Activated naive CD4-positive, alpha-beta T cell treated with anti-CD3 and anti-CD28 coated beads, Interleukin-2, amount 50 U/mL, for 72 hours (primary cell): ENCODE measurements around the gene F11R. TPM values are rescaled to one million over a fixed set of nuclear protein-coding genes. Genes with fewer than 3 reads are reported as not detected.
"Not testable (repeated sequence)": the region's sequence is repeated elsewhere in the genome, so short reads cannot be mapped to it uniquely, and the experiment has no call there.

Experiments
- ATAC-seq, 2 donors: fragments of 150-1000 bp; cut with Tn5 transposase; 2 replicates each; pipeline ENCODE4 v1.10.0; 2021; ENCODE audit warnings: mild to moderate bottlenecking in 2 of 2, moderate library complexity in 2 of 2
- DNase-seq, 2 donors: peaks; one replicate each; pipeline ENCODE4 v3.0.0; 2021 to 2022; ENCODE audit warnings: low spot score in 2 of 2
- H3K27ac Mint-ChIP-seq, 2 donors: one replicate each; pipeline ENCODE4 v1.8.0; 2022; ENCODE audit warnings: mild to moderate bottlenecking in 2 of 2, mixed read lengths in 2 of 2
- H3K36me3 Mint-ChIP-seq, 2 donors: one replicate each; pipeline ENCODE4 v1.8.0; 2022; ENCODE audit warnings: mixed read lengths in 2 of 2
- H3K9me3 Mint-ChIP-seq, 2 donors: one replicate each; pipeline ENCODE4 v1.8.0; 2022; ENCODE audit warnings: mixed read lengths in 2 of 2
- total RNA-seq, 2 donors: library from RNA; stranded (reverse); gene quantifications; one replicate each; pipeline ENCODE4 v1.2.3, GENCODE V29; 2022

The F11R gene
- total RNA-seq, 2 donors from 2014 or later: 26.0 to 63.6 TPM

GRCh38 chr1:160961419-160961818 lies 59.5 kb downstream of the F11R start:
- Mint-ChIP-seq H3K9me3 (no peaks in the 10 kb centered on the region), H3K27ac (no peak overlapping the region), H3K36me3 (no peaks in the 10 kb centered on the region)
- DNase-seq (no peak), ATAC-seq (no peak)

GRCh38 chr1:160956966-160957365 lies 64.0 kb downstream of the F11R start:
- H3K36me3 Mint-ChIP-seq: no peaks in the 10 kb centered on the region
- DNase-seq (no peak), ATAC-seq (no peak)
- H3K27ac Mint-ChIP-seq: no peak overlapping the region
- no peaks in the 10 kb centered on the region for H3K9me3 Mint-ChIP-seq

GRCh38 chr1:160954158-160955104 lies 66.5 kb downstream of the F11R start, which contains the start of gene ITLN2:
Gene ITLN2, minus strand, starts transcription at chr1:160954809. Its CDS starts 68 bp downstream, at chr1:160954741.
- Mint-ChIP-seq H3K9me3 (no peaks in the 10 kb centered on the region), H3K27ac (peak within 1 kb of the TSS in 1 of 2 donors; percentile 27), H3K36me3 (no peaks in the 10 kb centered on the region)
- DNase-seq (peak in 1 of 2 donors; percentile 58), ATAC-seq (peak; percentile 70 to 76)

- DNase-seq: no peak
- Mint-ChIP-seq H3K9me3 (no peaks in the 10 kb centered on the region), H3K27ac (peak overlapping the region in 1 of 2 donors; percentile 10), H3K36me3 (no peaks in the 10 kb centered on the region)
- ATAC-seq: no peak
These were observed 67.9 kb downstream of the F11R start for GRCh38 chr1:160953030-160953429.

GRCh38 chr1:160952129-160952510 lies 68.8 kb downstream of the F11R start:
- DNase-seq: no peak
- no peak for ATAC-seq
- H3K9me3 Mint-ChIP-seq: no peaks in the 10 kb centered on the region
- no peak overlapping the region for H3K27ac Mint-ChIP-seq
- H3K36me3 Mint-ChIP-seq: no peaks in the 10 kb centered on the region

- H3K27ac Mint-ChIP-seq: no peak overlapping the region
- ATAC-seq: peak; percentile 84 to 85
- peak; percentile 58 to 66 for DNase-seq
- H3K36me3 Mint-ChIP-seq: no peaks in the 10 kb centered on the region
- no peaks in the 10 kb centered on the region for H3K9me3 Mint-ChIP-seq
These were observed 69.4 kb downstream of the F11R start for GRCh38 chr1:160951443-160952128.

- Mint-ChIP-seq H3K27ac (no peak overlapping the region), H3K36me3 (no peaks in the 10 kb centered on the region), H3K9me3 (no peaks in the 10 kb centered on the region)
- no peak for DNase-seq
- no peak for ATAC-seq
These were observed 70.3 kb downstream of the F11R start for GRCh38 chr1:160950657-160951056.

GRCh38 chr1:160949881-160950280 lies 71.1 kb downstream of the F11R start:
- H3K9me3 Mint-ChIP-seq: no peaks in the 10 kb centered on the region
- H3K27ac Mint-ChIP-seq: no peak overlapping the region
- DNase-seq: no peak
- no peak for ATAC-seq
- no peaks in the 10 kb centered on the region for H3K36me3 Mint-ChIP-seq

- H3K27ac Mint-ChIP-seq, H3K9me3 Mint-ChIP-seq, H3K36me3 Mint-ChIP-seq, DNase-seq, ATAC-seq: not testable (repeated sequence)
These were observed 71.6 kb downstream of the F11R start for GRCh38 chr1:160949216-160949880.

GRCh38 chr1:160947174-160947759 lies 73.7 kb downstream of the F11R start:
- not testable (repeated sequence) for H3K9me3 Mint-ChIP-seq, DNase-seq, H3K36me3 Mint-ChIP-seq, H3K27ac Mint-ChIP-seq, ATAC-seq

GRCh38 chr1:160945881-160946280 lies 75.1 kb downstream of the F11R start:
- DNase-seq, H3K9me3 Mint-ChIP-seq, ATAC-seq, H3K27ac Mint-ChIP-seq, H3K36me3 Mint-ChIP-seq: not testable (repeated sequence)

Other genes starting within 250 kb of the F11R start
- 1 to 10 TPM; 5.2 to 9.7 TPM for gene LY9, start 225.0 kb downstream of the F11R start, total RNA-seq
- gene CD244, start 158.3 kb downstream of the F11R start, total RNA-seq: under 1 TPM in 1 of 2 donors, not detected in 1; 0.36 TPM
- gene ITLN1, start 136.0 kb downstream of the F11R start, total RNA-seq: not detected
- not detected for gene ITLN2, start 66.3 kb downstream of the F11R start, total RNA-seq
- gene TSTD1, start 17.8 kb upstream of the F11R start, total RNA-seq: 10 to 100 TPM; 59.3 to 66.8 TPM
- gene USF1, start 24.8 kb upstream of the F11R start, total RNA-seq: 10 to 100 TPM; 50.8 to 90.6 TPM
- gene ARHGAP30, start 48.7 kb upstream of the F11R start, total RNA-seq: 100 to 1,000 TPM; 116 to 180 TPM
- gene NECTIN4, start 68.4 kb upstream of the F11R start, total RNA-seq: under 1 TPM in 1 of 2 donors, not detected in 1; 0.16 TPM
- gene KLHDC9, start 77.2 kb upstream of the F11R start, total RNA-seq: 1 to 10 TPM in 1 of 2 donors, not detected in 1; 2.2 TPM
- 100 to 1,000 TPM in 1 of 2 donors, 10 to 100 TPM in 1; 95.3 to 156 TPM for gene PFDN2, start 96.9 kb upstream of the F11R start, total RNA-seq
- gene NIT1, start 97.0 kb upstream of the F11R start, total RNA-seq: 10 to 100 TPM; 59.0 to 82.9 TPM
- 10 to 100 TPM; 40.1 to 41.8 TPM for gene DEDD, start 111.5 kb upstream of the F11R start, total RNA-seq
- 100 to 1,000 TPM in 1 of 2 donors, 10 to 100 TPM in 1; 95.8 to 239 TPM for gene UFC1, start 132.8 kb upstream of the F11R start, total RNA-seq
- gene USP21, start 138.3 kb upstream of the F11R start, total RNA-seq: 10 to 100 TPM; 30.3 to 60.3 TPM
- gene PPOX, start 145.3 kb upstream of the F11R start, total RNA-seq: 10 to 100 TPM; 28.2 to 41.0 TPM
- gene B4GALT3, start 156.4 kb upstream of the F11R start, total RNA-seq: 10 to 100 TPM; 39.0 to 92.4 TPM
- 1 to 10 TPM; 2.7 to 4.2 TPM for gene ADAMTS4, start 177.9 kb upstream of the F11R start, total RNA-seq
- gene NDUFS2, start 181.2 kb upstream of the F11R start, total RNA-seq: 100 to 1,000 TPM; 115 to 126 TPM
- 1 to 10 TPM in 1 of 2 donors, under 1 TPM in 1; 0.49 to 7.4 TPM for gene FCER1G, start 194.1 kb upstream of the F11R start, total RNA-seq
- gene APOA2, start 202.5 kb upstream of the F11R start, total RNA-seq: not detected
- 10 to 100 TPM; 13.3 to 17.7 TPM for gene TOMM40L, start 204.9 kb upstream of the F11R start, total RNA-seq
- not detected for gene NR1I3, start 217.1 kb upstream of the F11R start, total RNA-seq
- gene PCP4L1, start 237.6 kb upstream of the F11R start, total RNA-seq: under 1 TPM in 1 of 2 donors, not detected in 1; 0.97 TPM